ENCODE measurements around the gene TMEM273.

- TF ChIP-seq, protein P1, sequence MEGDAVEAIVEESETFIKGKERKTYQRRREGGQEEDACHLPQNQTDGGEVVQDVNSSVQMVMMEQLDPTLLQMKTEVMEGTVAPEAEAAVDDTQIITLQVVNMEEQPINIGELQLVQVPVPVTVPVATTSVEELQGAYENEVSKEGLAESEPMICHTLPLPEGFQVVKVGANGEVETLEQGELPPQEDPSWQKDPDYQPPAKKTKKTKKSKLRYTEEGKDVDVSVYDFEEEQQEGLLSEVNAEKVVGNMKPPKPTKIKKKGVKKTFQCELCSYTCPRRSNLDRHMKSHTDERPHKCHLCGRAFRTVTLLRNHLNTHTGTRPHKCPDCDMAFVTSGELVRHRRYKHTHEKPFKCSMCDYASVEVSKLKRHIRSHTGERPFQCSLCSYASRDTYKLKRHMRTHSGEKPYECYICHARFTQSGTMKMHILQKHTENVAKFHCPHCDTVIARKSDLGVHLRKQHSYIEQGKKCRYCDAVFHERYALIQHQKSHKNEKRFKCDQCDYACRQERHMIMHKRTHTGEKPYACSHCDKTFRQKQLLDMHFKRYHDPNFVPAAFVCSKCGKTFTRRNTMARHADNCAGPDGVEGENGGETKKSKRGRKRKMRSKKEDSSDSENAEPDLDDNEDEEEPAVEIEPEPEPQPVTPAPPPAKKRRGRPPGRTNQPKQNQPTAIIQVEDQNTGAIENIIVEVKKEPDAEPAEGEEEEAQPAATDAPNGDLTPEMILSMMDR (IDR thresholded peaks at IDR 0.05) = no peak
- TF ChIP-seq POLR2A (IDR thresholded peaks at IDR 0.05) (no peak), EP300 (IDR thresholded peaks at IDR 0.05) (no peak)
Measured at GRCh38 chr10:49177391-49178355, 10.5 kb downstream of the TMEM273 start.

Measured in ovary (tissue), 3 donors.